HG02571 (cell line): ENCODE measurements around the gene ZNF726.
A peak's percentile ranks its signal among the peaks of the same experiment; 100 is the strongest.
"Not testable (repeated sequence)": the region's sequence is repeated elsewhere in the genome, so short reads cannot be mapped to it uniquely, and the experiment has no call there.

Source experiments
- ATAC-seq: cut with Tn5 transposase; IDR thresholded peaks from one replicate; pipeline ENCODE4 v1.9.1; 2021; ENCODE audit warnings: mild to moderate bottlenecking, moderate library complexity; ENCODE audit not compliant: unreplicated experiment

The ZNF726 gene

GRCh38 chr19:23914402-23915286, at the start of gene ZNF726:
Gene ZNF726 (plus strand): TSS chr19:23914886. CDS start chr19:23914995, 109 bp downstream.
- peak; percentile 89 for ATAC-seq

- ATAC-seq: no peak
Measured at GRCh38 chr19:23867895-23868294, 46.8 kb upstream of the ZNF726 start.

- no peak for ATAC-seq
Measured at GRCh38 chr19:23868630-23869029, 46.1 kb upstream of the ZNF726 start.

GRCh38 chr19:23872282-23872919, 42.3 kb upstream of the ZNF726 start:
- ATAC-seq: no peak

GRCh38 chr19:23876261-23876660, 38.4 kb upstream of the ZNF726 start:
- no peak for ATAC-seq

GRCh38 chr19:23876756-23877155, 37.9 kb upstream of the ZNF726 start:
- not testable (repeated sequence) for ATAC-seq

GRCh38 chr19:23882493-23882892, 32.2 kb upstream of the ZNF726 start:
- ATAC-seq: no peak

- no peak for ATAC-seq
Measured at GRCh38 chr19:23884363-23884762, 30.3 kb upstream of the ZNF726 start.

- no peak for ATAC-seq
Measured at GRCh38 chr19:23887642-23888041, 27.0 kb upstream of the ZNF726 start.

- ATAC-seq: not testable (repeated sequence)
Measured at GRCh38 chr19:23896096-23896495, 18.6 kb upstream of the ZNF726 start.

- no peak for ATAC-seq
Measured at GRCh38 chr19:23896912-23897311, 17.8 kb upstream of the ZNF726 start.

- ATAC-seq: no peak
Measured at GRCh38 chr19:23901360-23901759, 13.3 kb upstream of the ZNF726 start.

GRCh38 chr19:23904406-23904805, 10.3 kb upstream of the ZNF726 start:
- no peak for ATAC-seq

- no peak for ATAC-seq
Measured at GRCh38 chr19:23905771-23906170, 8.9 kb upstream of the ZNF726 start.

- no peak for ATAC-seq
Measured at GRCh38 chr19:23906835-23907234, 7.9 kb upstream of the ZNF726 start.

GRCh38 chr19:23908165-23908564, 6.5 kb upstream of the ZNF726 start:
- no peak for ATAC-seq

- no peak for ATAC-seq
Measured at GRCh38 chr19:23909222-23909621, 5.5 kb upstream of the ZNF726 start.

GRCh38 chr19:23913931-23914330, 755 bp upstream of the ZNF726 start:
- no peak for ATAC-seq

- no peak for ATAC-seq
Measured at GRCh38 chr19:23916991-23917390, 2.3 kb downstream of the ZNF726 start.

GRCh38 chr19:23917856-23918255, 3.2 kb downstream of the ZNF726 start:
- no peak for ATAC-seq

GRCh38 chr19:23925285-23925684, 10.6 kb downstream of the ZNF726 start:
- no peak for ATAC-seq

GRCh38 chr19:23932878-23933277, 18.2 kb downstream of the ZNF726 start:
- ATAC-seq: no peak
